AG04449 (cell line): ENCODE data around the gene ACTR2.

Source experiments
- CTCF ChIA-PET: fragments of 350-600 bp; formaldehyde crosslinking; extraction: SDS; loops from one replicate; lab custom pipeline; 2021; ENCODE audit warnings: antibody characterized with exemption; lab: Yijun Ruan, JAX
- POLR2A ChIA-PET: fragments of 400-600, 350-600 bp; formaldehyde crosslinking; extraction: SDS; loops from one replicate; lab custom pipeline; 2020; ENCODE audit warnings: antibody characterized with exemption, inconsistent platforms; lab: Yijun Ruan, JAX
- DNase-seq: peaks from one replicate; pipeline ENCODE4 v3.0.0-alpha.2; 2010; ENCODE audit warnings: low read depth, low spot score
- H3K4me3 ChIP-seq: 2 replicates; pipeline ENCODE4 v1.5.1; 2011; ENCODE audit warnings: low read depth, mild to moderate bottlenecking, control low read depth, low read length
- CTCF ChIP-seq: IDR thresholded peaks from one replicate; pipeline ENCODE4 v1.5.1; 2011; ENCODE audit warnings: mild to moderate bottlenecking, moderate library complexity, low read length, control low read depth, inconsistent platforms; ENCODE audit not compliant: insufficient read depth; ENCODE audit errors: missing control alignments

ACTR2 gene

GRCh38 chr2:65261676-65262075 lies 34.0 kb downstream of the ACTR2 start:
- H3K4me3 ChIP-seq, result no peak overlapping the region
- no peak for DNase-seq
- ChIA-PET POLR2A (no interaction called here), CTCF (interaction anchor here (1.0 to 1.2 kb wide), 2 partner anchors 296 to 312 kb away, joined by 3 to 8 read pairs; no protein-coding TSS in a partner anchor)
- TF ChIP-seq CTCF, result no peak

GRCh38 chr2:65263262-65263661 lies 35.6 kb downstream of the ACTR2 start:
- H3K4me3 ChIP-seq, result no peak overlapping the region
- TF ChIP-seq CTCF, result no peak
- ChIA-PET CTCF (interaction anchor here (0.8 to 7.3 kb wide), 8 partner anchors 10 to 311 kb away, joined by 3 to 56 read pairs (median 4); no protein-coding TSS in a partner anchor), POLR2A (interaction anchor here (0.7 to 1.4 kb wide), 2 partner anchors 94 to 173 kb away, joined by 4 read pairs; no protein-coding TSS in a partner anchor)
- no peak for DNase-seq

GRCh38 chr2:65263986-65264385 lies 36.4 kb downstream of the ACTR2 start:
- ChIA-PET CTCF (interaction anchor here (1.1 to 7.3 kb wide), 9 partner anchors 9 to 310 kb away, joined by 3 to 56 read pairs (median 7); no protein-coding TSS in a partner anchor), POLR2A (interaction anchor here (1.4 kb wide), 1 partner anchor 172 kb away, joined by 4 read pairs; no protein-coding TSS in a partner anchor)
- TF ChIP-seq CTCF, result no peak
- DNase-seq, result no peak
- no peak overlapping the region for H3K4me3 ChIP-seq

GRCh38 chr2:65264821-65265670 lies 37.4 kb downstream of the ACTR2 start:
- CTCF ChIA-PET, result interaction anchor here (0.6 to 7.3 kb wide), 42 partner anchors 8 to 311 kb away, joined by 3 to 56 read pairs (median 4); no protein-coding TSS in a partner anchor
- no peak overlapping the region for H3K4me3 ChIP-seq
- POLR2A ChIA-PET, result no interaction called here
- TF ChIP-seq CTCF, result peak; percentile 53
- DNase-seq, result peak; percentile 58

GRCh38 chr2:65265671-65266045 lies 38.0 kb downstream of the ACTR2 start:
- TF ChIP-seq CTCF, result no peak
- ChIA-PET POLR2A (no interaction called here), CTCF (interaction anchor here (0.6 to 7.3 kb wide), 37 partner anchors 9 to 310 kb away, joined by 3 to 56 read pairs (median 5); no protein-coding TSS in a partner anchor)
- H3K4me3 ChIP-seq, result no peak overlapping the region
- no peak for DNase-seq

GRCh38 chr2:65267008-65267407 lies 39.4 kb downstream of the ACTR2 start:
- POLR2A ChIA-PET, result no interaction called here
- TF ChIP-seq CTCF, result no peak
- CTCF ChIA-PET, result interaction anchor here (1.3 to 7.3 kb wide), 4 partner anchors 9 to 307 kb away, joined by 3 to 56 read pairs (median 24); no protein-coding TSS in a partner anchor
- H3K4me3 ChIP-seq, result no peak overlapping the region
- no peak for DNase-seq
